K562 (cell line): ENCODE results near the gene SPINT2. TPM values are rescaled to one million over a fixed set of nuclear protein-coding genes. Genes with fewer than 3 reads are reported as not detected.

Experiments used
- ATAC-seq: fragments of 200-7000 bp; cut with Tn5 transposase; 3 replicates; pipeline ENCODE4 v1.9.1; 2020; ENCODE audit warnings: moderate library complexity
- BruUV-seq: library from RNA; stranded (reverse); fragments of 400-500 nt; replicated peaks from 2 replicates; lab custom pipeline; 2021; lab: Mats Ljungman, UMichigan
- CTCF ChIA-PET: fragments of 300-600 bp; formaldehyde crosslinking; extraction: SDS; loops from one replicate; lab custom pipeline; 2021; ENCODE audit warnings: low intra/inter-chr PET ratio; lab: Yijun Ruan, JAX
- POLR2A ChIA-PET: fragments of 300-600, 350-650 bp; sonication (Branson Sonifier 250); formaldehyde crosslinking; extraction: SDS; loops from one replicate; lab custom pipeline; 2021; ENCODE audit warnings: antibody characterized with exemption, inconsistent platforms; lab: Yijun Ruan, JAX
- DNase-seq, 4 experiments: peaks; one replicate each; pipeline versions ENCODE4 v3.0.0 to v3.0.0-alpha.2; 2011 to 2018; ENCODE audit warnings: low spot score in 3 of 4, mixed read lengths in 3 of 4; ENCODE audit errors: extremely low read depth in 1 of 4
- FAIRE-seq: peaks from 2 replicates; lab custom pipeline; 2011; peaks lifted over from hg19 to GRCh38; lab: Jason Lieb, UNC
- H2AFZ ChIP-seq: 2 replicates; pipeline ENCODE4 v1.6.0; 2011; ENCODE audit warnings: low read depth, low read length, control low read depth, inconsistent platforms
- H3K27ac ChIP-seq: fragments of 200-600 bp; 3 replicates; pipeline ENCODE4 v1.8.0; 2011; ENCODE audit warnings: low read depth, mild to moderate bottlenecking, control low read depth, inconsistent platforms, low read length, moderate library complexity, mixed read lengths; ENCODE audit errors: extremely low read depth
- H3K27me3 ChIP-seq, 2 experiments: fragments of 300-600 bp in 1 of 2; 2 replicates in 1 of 2; 3 replicates in 1 of 2; pipeline versions ENCODE4 v1.6.0 to v1.8.0; 2011; ENCODE audit warnings: inconsistent platforms in 2 of 2, low read length in 2 of 2, mild to moderate bottlenecking in 1 of 2, mixed read lengths in 1 of 2, moderate library complexity in 1 of 2; ENCODE audit not compliant: control insufficient read depth in 2 of 2, insufficient read depth in 2 of 2
- H3K36me3 ChIP-seq: fragments of 300-600 bp; 3 replicates; pipeline ENCODE4 v1.8.0; 2011; ENCODE audit warnings: mild to moderate bottlenecking, low read length, inconsistent platforms; ENCODE audit not compliant: control insufficient read depth, insufficient read depth
- H3K4me1 ChIP-seq, 2 experiments: fragments of 200-600 bp in 1 of 2; replicated peaks in 1 of 2; 2 replicates in 1 of 2; 3 replicates in 1 of 2; pipeline versions ENCODE4 v1.5.1 to v1.8.0; 2011; ENCODE audit warnings: inconsistent platforms in 2 of 2, low read length in 2 of 2, mild to moderate bottlenecking in 1 of 2, mixed read lengths in 1 of 2, moderate library complexity in 1 of 2; ENCODE audit not compliant: control insufficient read depth in 2 of 2, insufficient read depth in 2 of 2
- H3K4me2 ChIP-seq: 2 replicates; pipeline ENCODE4 v1.6.1; 2011; ENCODE audit warnings: low read length, control low read depth, inconsistent platforms, mixed read lengths; ENCODE audit not compliant: insufficient read depth
- H3K4me3 ChIP-seq: fragments of 200-600 bp; sonication (generic), shearing (Covaris generic); 2 replicates; pipeline ENCODE4 v1.5.1; 2016; ENCODE audit warnings: control low read depth, inconsistent platforms
- H3K79me2 ChIP-seq: fragments of 200-600 bp; 3 replicates; pipeline ENCODE4 v1.8.0; 2011; ENCODE audit warnings: low read length, inconsistent platforms; ENCODE audit not compliant: control insufficient read depth, insufficient read depth
- H3K9ac ChIP-seq, 2 experiments: 2 replicates each; pipeline versions ENCODE4 v1.6.0 to v1.6.1; 2011; ENCODE audit warnings: low read depth in 2 of 2, low read length in 2 of 2, control low read depth in 1 of 2, inconsistent platforms in 1 of 2, mild to moderate bottlenecking in 1 of 2, mixed read lengths in 1 of 2; ENCODE audit not compliant: insufficient read depth in 1 of 2
- H3K9me1 ChIP-seq: one replicate; pipeline ENCODE4 v1.6.0; 2011; ENCODE audit warnings: inconsistent platforms, mild to moderate bottlenecking, low read length, moderate library complexity; ENCODE audit not compliant: control insufficient read depth, insufficient read depth
- H3K9me3 ChIP-seq: replicated peaks from 2 replicates; pipeline ENCODE4 v1.5.1; 2011; ENCODE audit warnings: low read depth, low read length, inconsistent platforms; ENCODE audit not compliant: control insufficient read depth, insufficient read depth
- H4K20me1 ChIP-seq: replicated peaks from 2 replicates; pipeline ENCODE4 v1.6.1; 2011; ENCODE audit warnings: low read length, inconsistent platforms, mixed read lengths; ENCODE audit not compliant: control insufficient read depth, insufficient read depth
- CBFB ChIP-seq: sonication (generic); formaldehyde crosslinking; IDR thresholded peaks from 2 replicates; pipeline ENCODE4 v1.4.0; 2020; ENCODE audit warnings: mild to moderate bottlenecking, missing genetic modification reagents
- DIDO1 ChIP-seq: fragments of 450-650 bp; IDR thresholded peaks from 2 replicates; pipeline ENCODE4 v1.6.1; 2016; ENCODE audit warnings: low read depth, missing biosample characterization, missing genetic modification characterization
- DPF2 ChIP-seq: fragments of 450-650 bp; IDR thresholded peaks from 2 replicates; pipeline ENCODE4 v1.6.1; 2016
- EGR1 ChIP-seq: fragments of 450-650 bp; conservative IDR thresholded peaks from 2 replicates; pipeline ENCODE4 v1.6.1; 2017; ENCODE audit warnings: mild to moderate bottlenecking
- EHMT2 ChIP-seq: fragments of 450-650 bp; IDR thresholded peaks from 2 replicates; pipeline ENCODE4 v1.6.1; 2018; ENCODE audit warnings: antibody characterized with exemption
- HNRNPH1 ChIP-seq: fragments of 200-400 bp; formaldehyde crosslinking; optimal IDR thresholded peaks from 2 replicates; pipeline ENCODE3; 2017; ENCODE audit warnings: low read depth, mild to moderate bottlenecking, low read length, moderate library complexity
- KLF6 ChIP-seq: fragments of 250-450 bp; sonication (Bioruptor Pico); IDR thresholded peaks from 2 replicates; pipeline ENCODE4 v1.4.0; 2020; ENCODE audit warnings: mild to moderate bottlenecking, moderate library complexity, borderline replicate concordance
- MXI1 ChIP-seq: IDR thresholded peaks from 2 replicates; pipeline ENCODE4 v1.6.1; 2011; ENCODE audit warnings: low read depth, mild to moderate bottlenecking, improper control_type of control experiment, low read length
- POLR2G ChIP-seq: fragments of 200-400 bp; formaldehyde crosslinking; IDR thresholded peaks from 2 replicates; pipeline ENCODE4 v1.6.1; 2017; ENCODE audit warnings: low read depth, mild to moderate bottlenecking, antibody characterized with exemption, low read length, moderate library complexity
- WGBS: fragments of 100-300 bp; shearing (Covaris generic); methylation state at CpG from one replicate; pipeline ENCODE4 v1.1.6; 2016; ENCODE audit warnings: low coverage, mixed read lengths; ENCODE audit not compliant: insufficient coverage; ENCODE audit errors: missing lambda C conversion rate; 5-methylcytosine and 5-hydroxymethylcytosine counted together
- in situ Hi-C: fragments of 300-500 bp; cut with MboI; formaldehyde crosslinking; loops from 4 replicates; pipeline ENCODE4 v1.15.0; 2018; ENCODE audit warnings: inconsistent platforms, mixed read lengths
- intact Hi-C: fragments of 100-400 bp; cut with micrococcal nuclease; formaldehyde crosslinking; loops from 2 replicates; pipeline ENCODE4 v1.14.2; 2022
- polyA plus RNA-seq, 8 experiments: library from polyadenylated mRNA; depleted of rRNA in 4 of 8; stranded (reverse) in 5 of 8; unstranded in 3 of 8; fragments of >200 nt; fragmentation: Nextera tagmentation in 2 of 8; fragmentation: Illumina TruSeq in 1 of 8; extraction: Ambion mirVana in 2 of 8; extraction: Trizol in 1 of 8; gene quantifications; 2 replicates each; pipeline versions ENCODE4 v1.2.1 to v1.2.3, GENCODE V29; 2011 to 2014; ENCODE audit warnings: inconsistent platforms in 1 of 8, missing spikeins in 1 of 8
- total RNA-seq, 7 experiments: library from RNA; depleted of rRNA in 6 of 7; stranded (reverse); fragments of >200 nt in 6 of 7; fragmentation: Illumina TruSeq in 2 of 7; extraction: Trizol in 2 of 7; gene quantifications; 2 replicates each; pipeline versions ENCODE4 v1.2.1 to v1.2.3, GENCODE V29; 2011 to 2021; ENCODE audit warnings: low replicate concordance in 1 of 7
- TF ChIP-seq, protein P1 (sequence below): fragments of 250-450 bp; sonication (Bioruptor Pico); IDR thresholded peaks from 2 replicates; pipeline ENCODE4 v1.4.0; 2020; ENCODE audit warnings: mild to moderate bottlenecking
- TF ChIP-seq, protein P2 (sequence below): fragments of 450-650 bp; conservative IDR thresholded peaks from 2 replicates; pipeline ENCODE4 v1.6.1; 2016; ENCODE audit warnings: missing genetic modification characterization, low read depth, mild to moderate bottlenecking, missing compliant biosample characterization, moderate library complexity

The SPINT2 gene
- total and polyA plus RNA-seq, 9 of the 15 experiments (the other 6 are each of a cell fraction or from before 2014, with no cell fraction given): 0.65 to 4.5 (median 3.4) TPM

DNA sequence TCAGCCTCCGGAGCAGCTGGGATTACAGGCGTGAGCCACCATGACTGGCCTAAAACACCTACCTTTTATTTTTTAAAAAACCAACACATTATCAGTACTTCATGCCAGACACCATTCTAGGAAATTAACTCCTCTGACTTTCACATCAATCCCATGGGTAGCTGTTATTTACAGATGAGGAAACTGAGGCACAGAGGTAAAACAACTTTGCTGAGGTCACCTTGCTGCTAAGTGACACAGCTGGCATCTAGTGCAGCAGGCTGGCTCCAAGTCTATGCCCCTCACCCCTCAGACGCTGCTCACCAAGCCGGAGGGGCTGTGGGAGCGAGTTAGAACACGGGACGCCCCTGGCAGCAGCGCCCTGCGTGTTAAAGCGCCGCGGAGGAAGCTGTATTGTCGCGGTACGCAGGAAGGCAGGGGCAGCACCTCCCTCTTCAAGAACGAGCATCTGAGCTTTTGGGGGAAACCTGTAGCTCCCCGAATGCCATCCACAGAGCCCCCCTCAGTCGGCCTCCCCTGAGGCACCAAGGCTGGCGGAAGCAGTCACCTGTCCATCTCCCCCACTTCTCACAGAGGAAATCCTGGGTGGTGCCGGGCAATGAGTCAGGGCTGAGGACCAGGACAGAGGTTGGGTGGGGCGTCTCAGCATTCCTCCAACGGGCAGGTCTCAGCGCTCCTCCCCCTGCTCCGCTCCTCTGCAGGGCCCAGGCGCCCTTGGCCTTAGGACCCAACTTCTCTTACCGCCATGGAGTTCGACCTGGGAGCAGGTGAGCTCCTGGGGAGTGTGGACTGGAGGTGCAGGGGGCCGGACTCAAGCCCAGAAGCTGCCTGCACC is 39.4 kb downstream of the SPINT2 start, which contains the start of gene C19orf33 (continued):
- TF ChIP-seq, protein P1, sequence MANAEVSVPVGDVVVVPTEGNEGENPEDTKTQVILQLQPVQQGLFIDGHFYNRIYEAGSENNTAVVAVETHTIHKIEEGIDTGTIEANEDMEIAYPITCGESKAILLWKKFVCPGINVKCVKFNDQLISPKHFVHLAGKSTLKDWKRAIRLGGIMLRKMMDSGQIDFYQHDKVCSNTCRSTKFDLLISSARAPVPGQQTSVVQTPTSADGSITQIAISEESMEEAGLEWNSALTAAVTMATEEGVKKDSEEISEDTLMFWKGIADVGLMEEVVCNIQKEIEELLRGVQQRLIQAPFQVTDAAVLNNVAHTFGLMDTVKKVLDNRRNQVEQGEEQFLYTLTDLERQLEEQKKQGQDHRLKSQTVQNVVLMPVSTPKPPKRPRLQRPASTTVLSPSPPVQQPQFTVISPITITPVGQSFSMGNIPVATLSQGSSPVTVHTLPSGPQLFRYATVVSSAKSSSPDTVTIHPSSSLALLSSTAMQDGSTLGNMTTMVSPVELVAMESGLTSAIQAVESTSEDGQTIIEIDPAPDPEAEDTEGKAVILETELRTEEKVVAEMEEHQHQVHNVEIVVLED: no peak
- TF ChIP-seq EHMT2: no peak

DNA sequence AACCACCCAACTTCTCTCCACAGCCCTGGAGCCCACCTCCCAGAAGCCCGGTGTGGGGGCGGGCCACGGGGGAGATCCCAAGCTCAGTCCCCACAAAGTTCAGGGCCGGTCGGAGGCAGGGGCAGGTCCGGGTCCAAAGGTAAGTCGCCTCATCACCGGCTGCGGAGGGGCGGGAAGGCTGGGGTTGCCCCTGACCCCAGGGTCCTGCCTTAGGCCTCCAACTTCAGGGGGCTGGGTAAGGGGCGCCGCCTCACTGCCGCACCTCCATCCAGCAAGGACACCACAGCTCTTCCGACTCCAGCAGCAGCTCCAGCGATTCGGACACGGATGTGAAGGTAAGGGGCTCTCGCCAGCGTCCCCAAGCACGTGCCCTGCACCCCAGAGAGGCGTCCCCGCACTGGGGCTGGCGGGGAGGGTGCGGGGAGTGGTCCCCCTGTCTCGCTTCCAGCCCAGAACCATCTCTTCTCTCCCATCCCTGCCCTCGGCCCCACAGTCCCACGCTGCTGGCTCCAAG is 40.0 kb downstream of the SPINT2 start:
- POLR2A ChIA-PET: interaction anchor here (0.9 to 1.8 kb wide), 2 partner anchors 9 to 36 kb away, joined by 3 to 12 read pairs; no protein-coding TSS in a partner anchor
- in situ Hi-C loops (no loop called here), intact Hi-C loops (no loop called here)
- Histone ChIP-seq H3K4me2 (peak overlapping the region; percentile 20; the same call in 1 of the 2 replicates), H3K79me2 (peaks cover 9% of the 10 kb centered on the region; the same call in 2 of the 3 replicates), H3K36me3 (peaks cover 56% of the 10 kb centered on the region; the same call in 2 of the 3 replicates), H3K9me3 (no peaks in the 10 kb centered on the region), H3K27me3 (no peaks in the 10 kb centered on the region), H3K9ac (peak overlapping the region in 1 of 2 experiments; percentile 59; a peak in 2 of 4 replicates), H3K9me1 (no peaks in the 10 kb centered on the region), H3K27ac (no peak overlapping the region), H3K4me1 (peaks cover 22 to 64% of the 10 kb centered on the region in 2 experiments), H2AFZ (no peak overlapping the region), H4K20me1 (no peaks in the 10 kb centered on the region), H3K4me3 (no peak overlapping the region)
- BruUV-seq: no TSS peak
- CTCF ChIA-PET: no interaction called here
- DNase-seq (no peak), FAIRE-seq (no peak), ATAC-seq (peak; percentile 12)
- 73% methylated on average over 17 of the region's 27 CpGs for WGBS
- TF ChIP-seq HNRNPH1 (no peak), MXI1 (no peak), POLR2G (peak; percentile 56), DPF2 (no peak), DIDO1 (no peak), KLF6 (CRISPR knock-in tag) (no peak), CBFB (CRISPR knock-in tag) (0 out of 2 replicates have a peak, but pooled peaks have one; percentile 28), EGR1 (peak; percentile 21; the same call in 1 of the 2 replicates)
- TF ChIP-seq, protein P2, sequence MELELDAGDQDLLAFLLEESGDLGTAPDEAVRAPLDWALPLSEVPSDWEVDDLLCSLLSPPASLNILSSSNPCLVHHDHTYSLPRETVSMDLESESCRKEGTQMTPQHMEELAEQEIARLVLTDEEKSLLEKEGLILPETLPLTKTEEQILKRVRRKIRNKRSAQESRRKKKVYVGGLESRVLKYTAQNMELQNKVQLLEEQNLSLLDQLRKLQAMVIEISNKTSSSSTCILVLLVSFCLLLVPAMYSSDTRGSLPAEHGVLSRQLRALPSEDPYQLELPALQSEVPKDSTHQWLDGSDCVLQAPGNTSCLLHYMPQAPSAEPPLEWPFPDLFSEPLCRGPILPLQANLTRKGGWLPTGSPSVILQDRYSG: no peak
